Measurements from ENCODE around the gene SELENOV.

The SELENOV gene

GRCh38 chr19:39479916-39480315 is 35.0 kb upstream of the SELENOV start:
- DNase-seq: no peak
- TF ChIP-seq POLR2A (IDR thresholded peaks at IDR 0.05; ENCODE audit: low read length) (no peak), GATA1 (IDR thresholded peaks at IDR 0.05; ENCODE audit: low read depth, low read length) (no peak)

GRCh38 chr19:39480337-39481228 is 34.4 kb upstream of the SELENOV start, which contains the start of gene TIMM50:
Gene TIMM50 (plus strand): TSS chr19:39480838. CDS start chr19:39480854, 16 bp downstream.
- peak; percentile 98 for DNase-seq
- no peak for TF ChIP-seq GATA1 (IDR thresholded peaks at IDR 0.05; ENCODE audit: low read depth, low read length)
- TF ChIP-seq POLR2A (IDR thresholded peaks at IDR 0.05; ENCODE audit: low read length): peak; percentile 77

- peak in 1 of 2 experiments; percentile 63 for DNase-seq
- TF ChIP-seq POLR2A (IDR thresholded peaks at IDR 0.05; ENCODE audit: low read length): no peak
- TF ChIP-seq GATA1 (IDR thresholded peaks at IDR 0.05; ENCODE audit: low read depth, low read length): no peak
Observed at GRCh38 chr19:39481229-39481545, 33.8 kb upstream of the SELENOV start.

- TF ChIP-seq POLR2A (IDR thresholded peaks at IDR 0.05; ENCODE audit: low read length): no peak
- DNase-seq: no peak
Observed at GRCh38 chr19:39481676-39482075, 33.3 kb upstream of the SELENOV start.

- TF ChIP-seq GATA1 (IDR thresholded peaks at IDR 0.05; ENCODE audit: low read depth, low read length) (no peak), POLR2A (IDR thresholded peaks at IDR 0.05; ENCODE audit: low read length) (no peak)
- no peak for DNase-seq
Observed at GRCh38 chr19:39483141-39483540, 31.8 kb upstream of the SELENOV start.

GRCh38 chr19:39489756-39490155 is 25.2 kb upstream of the SELENOV start:
- TF ChIP-seq GATA1 (IDR thresholded peaks at IDR 0.05; ENCODE audit: low read depth, low read length) (no peak), POLR2A (IDR thresholded peaks at IDR 0.05; ENCODE audit: low read length) (no peak)
- DNase-seq: no peak

- TF ChIP-seq POLR2A (IDR thresholded peaks at IDR 0.05; ENCODE audit: low read length): no peak
- TF ChIP-seq GATA1 (IDR thresholded peaks at IDR 0.05; ENCODE audit: low read depth, low read length): no peak
- DNase-seq: no peak
Observed at GRCh38 chr19:39492225-39492624, 22.7 kb upstream of the SELENOV start.

GRCh38 chr19:39492788-39493187 is 22.2 kb upstream of the SELENOV start:
- DNase-seq: no peak

GRCh38 chr19:39494661-39495060 is 20.3 kb upstream of the SELENOV start:
- TF ChIP-seq POLR2A (IDR thresholded peaks at IDR 0.05; ENCODE audit: low read length) (no peak), GATA1 (IDR thresholded peaks at IDR 0.05; ENCODE audit: low read depth, low read length) (no peak)
- DNase-seq: no peak

More at GRCh38 chr19:39492788-39493187, 22.2 kb upstream of the SELENOV start:
- TF ChIP-seq POLR2A (IDR thresholded peaks at IDR 0.05; ENCODE audit: low read length): no peak
- no peak for TF ChIP-seq GATA1 (IDR thresholded peaks at IDR 0.05; ENCODE audit: low read depth, low read length)

- DNase-seq: no peak
- TF ChIP-seq POLR2A (IDR thresholded peaks at IDR 0.05; ENCODE audit: low read length) (no peak), GATA1 (IDR thresholded peaks at IDR 0.05; ENCODE audit: low read depth, low read length) (no peak)
Observed at GRCh38 chr19:39496063-39496462, 18.9 kb upstream of the SELENOV start.

- no peak for TF ChIP-seq GATA1 (IDR thresholded peaks at IDR 0.05; ENCODE audit: low read depth, low read length)
- TF ChIP-seq POLR2A (IDR thresholded peaks at IDR 0.05; ENCODE audit: low read length): no peak
- no peak for DNase-seq
Observed at GRCh38 chr19:39497701-39497995, 17.3 kb upstream of the SELENOV start.

- peak; percentile 26 to 38 for DNase-seq
- no peak for TF ChIP-seq POLR2A (IDR thresholded peaks at IDR 0.05; ENCODE audit: low read length)
- TF ChIP-seq GATA1 (IDR thresholded peaks at IDR 0.05; ENCODE audit: low read depth, low read length): no peak
Observed at GRCh38 chr19:39497996-39498797, 16.7 kb upstream of the SELENOV start.

- DNase-seq: peak; percentile 22 to 42
- TF ChIP-seq GATA1 (IDR thresholded peaks at IDR 0.05; ENCODE audit: low read depth, low read length) (no peak), POLR2A (IDR thresholded peaks at IDR 0.05; ENCODE audit: low read length) (no peak)
Observed at GRCh38 chr19:39498798-39499642, 15.9 kb upstream of the SELENOV start, which contains the start of gene DLL3. Gene DLL3 (plus strand): TSS chr19:39498947. CDS start chr19:39498975, 28 bp downstream.

GRCh38 chr19:39499932-39500331 is 15.0 kb upstream of the SELENOV start:
- no peak for DNase-seq
- TF ChIP-seq GATA1 (IDR thresholded peaks at IDR 0.05; ENCODE audit: low read depth, low read length): no peak
- no peak for TF ChIP-seq POLR2A (IDR thresholded peaks at IDR 0.05; ENCODE audit: low read length)
